ENCODE results near the gene TMIE. TPM values are rescaled to one million over a fixed set of nuclear protein-coding genes. Genes with fewer than 3 reads are reported as not detected.

TMIE gene
- total and polyA plus RNA-seq, 2 of the 4 experiments (the other 2 are of a cell fraction) = 0.12 TPM; not detected in 1

DNA sequence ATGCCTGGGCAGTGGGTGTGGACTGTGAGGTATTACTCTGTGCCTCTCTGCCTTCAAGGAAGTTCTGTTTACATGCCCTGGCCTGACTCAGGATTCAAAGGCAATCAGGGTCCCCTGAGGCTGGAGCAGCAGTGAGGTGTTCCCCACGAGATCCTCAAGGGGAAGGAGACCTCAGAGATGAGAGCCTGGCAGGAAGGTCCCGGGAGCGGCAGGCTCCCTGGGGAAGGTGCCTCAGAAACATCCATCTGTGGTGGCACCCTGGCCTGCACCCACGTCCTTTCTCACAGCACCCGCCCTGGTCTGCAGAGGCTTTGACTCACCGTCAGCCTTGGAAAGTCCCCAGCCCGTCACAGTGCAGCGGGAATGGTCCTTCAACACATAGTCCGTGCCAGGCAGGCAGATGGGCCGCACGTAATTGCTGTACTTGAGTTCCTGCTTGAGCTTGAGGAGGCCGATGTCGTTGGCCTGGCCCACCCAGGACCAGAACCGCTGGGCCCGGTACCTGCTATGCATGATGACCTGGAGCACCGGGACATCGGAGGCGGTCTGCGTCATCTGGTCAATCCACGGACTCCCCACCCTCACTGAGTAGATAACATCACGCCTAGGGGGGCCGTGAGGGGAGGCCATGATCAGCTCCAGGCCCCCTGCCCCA, 12.8 kb downstream of the TMIE start:
- Histone ChIP-seq H3K4me3 (ENCODE audit: insufficient read depth, low read depth, low read length) (no peak overlapping the region), H4K5ac (ENCODE audit: low read depth, low read length) (no peak overlapping the region), H4K91ac (ENCODE audit: insufficient read depth, low read depth, low read length) (no peak overlapping the region), H2BK15ac (ENCODE audit: low read depth, low read length) (no peak overlapping the region), H4K8ac (ENCODE audit: low read depth in 2 of 2, low read length in 2 of 2) (no peak overlapping the region), H3K9me3 (ENCODE audit: control insufficient read depth, insufficient read depth, low read length) (no peaks in the 10 kb centered on the region), H3K23ac (ENCODE audit: low read depth, low read length) (no peak overlapping the region), H3K27ac (ENCODE audit: insufficient read depth, low read length) (no peak overlapping the region), H3K9ac (ENCODE audit: low read depth, low read length) (no peak overlapping the region), H3K56ac (ENCODE audit: extremely low read depth, insufficient read depth, low read length) (no peak overlapping the region), H2BK5ac (ENCODE audit: low read depth, low read length, poor library complexity, severe bottlenecking) (no peak overlapping the region), H3K4ac (ENCODE audit: low read depth, low read length) (no peak overlapping the region), H3K14ac (replicated peaks; ENCODE audit: low read depth, low read length) (no peak overlapping the region), H3K79me1 (ENCODE audit: low read depth in 1 of 2, low read length in 2 of 2) (no peaks in the 10 kb centered on the region), H2AK5ac (ENCODE audit: low read depth, low read length) (no peak overlapping the region), H2BK120ac (ENCODE audit: low read depth, low read length) (no peak overlapping the region), H2AFZ (replicated peaks; ENCODE audit: low read length, poor library complexity) (peak overlapping the region; percentile 44), H3K4me2 (ENCODE audit: low read depth, low read length) (no peak overlapping the region), H3K4me1 (ENCODE audit: control insufficient read depth, insufficient read depth, low read length) (no peaks in the 10 kb centered on the region), H3K18ac (ENCODE audit: low read depth, low read length) (no peak overlapping the region), H2AK9ac (replicated peaks; ENCODE audit: low read depth, low read length, poor library complexity) (no peak overlapping the region), H4K20me1 (ENCODE audit: insufficient read depth, low read length) (no peaks in the 10 kb centered on the region), H2BK20ac (ENCODE audit: low read depth, low read length) (no peak overlapping the region), H3K36me3 (ENCODE audit: control insufficient read depth, insufficient read depth, low read length) (no peaks in the 10 kb centered on the region), H3K27me3 (ENCODE audit: control insufficient read depth, insufficient read depth, low read length) (peaks cover 47% of the 10 kb centered on the region), H3K9me1 (ENCODE audit: insufficient read depth, low read length) (no peaks in the 10 kb centered on the region)
- no TSS peak for BruUV-seq (replicated peaks)
- ChIA-PET CTCF (no interaction called here), POLR2A (ENCODE audit: unreplicated experiment) (no interaction called here)
- DNase-seq (no peak), ATAC-seq (ENCODE audit: low read depth) (no peak)
- 86% methylated on average over 11 of the region's 22 CpGs; no CpG with 5 or more reads in 1 of the 2 experiments for WGBS, 2 experiments (ENCODE audit: extremely low coverage in 2 of 2, insufficient read length in 1 of 2)
- TF ChIP-seq CEBPB (IDR thresholded peaks at IDR 0.05; ENCODE audit: low read depth, low read length) (no peak), CHD1 (IDR thresholded peaks at IDR 0.05; ENCODE audit: low read depth, low read length) (no peak), BHLHE40 (IDR thresholded peaks at IDR 0.05; ENCODE audit: low read depth, low read length) (no peak), RAD21 (IDR thresholded peaks at IDR 0.05; ENCODE audit: low read length) (no peak), NFE2L2 (IDR thresholded peaks at IDR 0.05; ENCODE audit: low read depth, low read length) (no peak), RFX5 (IDR thresholded peaks at IDR 0.05; ENCODE audit: low read depth, low read length) (no peak), MAZ (IDR thresholded peaks at IDR 0.05; ENCODE audit: borderline replicate concordance, low read depth, low read length) (no peak), POLR2A (IDR thresholded peaks at IDR 0.05; ENCODE audit: low read depth, low read length) (no peak), FOS (IDR thresholded peaks at IDR 0.05; ENCODE audit: low read depth, low read length) (no peak)
- TF ChIP-seq, protein P1, sequence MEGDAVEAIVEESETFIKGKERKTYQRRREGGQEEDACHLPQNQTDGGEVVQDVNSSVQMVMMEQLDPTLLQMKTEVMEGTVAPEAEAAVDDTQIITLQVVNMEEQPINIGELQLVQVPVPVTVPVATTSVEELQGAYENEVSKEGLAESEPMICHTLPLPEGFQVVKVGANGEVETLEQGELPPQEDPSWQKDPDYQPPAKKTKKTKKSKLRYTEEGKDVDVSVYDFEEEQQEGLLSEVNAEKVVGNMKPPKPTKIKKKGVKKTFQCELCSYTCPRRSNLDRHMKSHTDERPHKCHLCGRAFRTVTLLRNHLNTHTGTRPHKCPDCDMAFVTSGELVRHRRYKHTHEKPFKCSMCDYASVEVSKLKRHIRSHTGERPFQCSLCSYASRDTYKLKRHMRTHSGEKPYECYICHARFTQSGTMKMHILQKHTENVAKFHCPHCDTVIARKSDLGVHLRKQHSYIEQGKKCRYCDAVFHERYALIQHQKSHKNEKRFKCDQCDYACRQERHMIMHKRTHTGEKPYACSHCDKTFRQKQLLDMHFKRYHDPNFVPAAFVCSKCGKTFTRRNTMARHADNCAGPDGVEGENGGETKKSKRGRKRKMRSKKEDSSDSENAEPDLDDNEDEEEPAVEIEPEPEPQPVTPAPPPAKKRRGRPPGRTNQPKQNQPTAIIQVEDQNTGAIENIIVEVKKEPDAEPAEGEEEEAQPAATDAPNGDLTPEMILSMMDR (conservative IDR thresholded peaks at IDR 0.05; ENCODE audit: low read depth, low read length) = no peak
- TF ChIP-seq, protein P2, sequence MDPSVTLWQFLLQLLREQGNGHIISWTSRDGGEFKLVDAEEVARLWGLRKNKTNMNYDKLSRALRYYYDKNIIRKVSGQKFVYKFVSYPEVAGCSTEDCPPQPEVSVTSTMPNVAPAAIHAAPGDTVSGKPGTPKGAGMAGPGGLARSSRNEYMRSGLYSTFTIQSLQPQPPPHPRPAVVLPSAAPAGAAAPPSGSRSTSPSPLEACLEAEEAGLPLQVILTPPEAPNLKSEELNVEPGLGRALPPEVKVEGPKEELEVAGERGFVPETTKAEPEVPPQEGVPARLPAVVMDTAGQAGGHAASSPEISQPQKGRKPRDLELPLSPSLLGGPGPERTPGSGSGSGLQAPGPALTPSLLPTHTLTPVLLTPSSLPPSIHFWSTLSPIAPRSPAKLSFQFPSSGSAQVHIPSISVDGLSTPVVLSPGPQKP (IDR thresholded peaks at IDR 0.05; ENCODE audit: borderline replicate concordance, low read depth, low read length) = no peak
- in situ Hi-C loops (cut with MboI; ENCODE audit: low sequenced_read_pairs) (loop anchor here (25.0 kb wide), 1 partner anchor 648 kb away; no protein-coding TSS in a partner anchor), intact Hi-C loops (cut with micrococcal nuclease) (no loop called here), dilution Hi-C loops (cut with HindIII; ENCODE audit: low sequenced_read_pairs, unreplicated experiment) (no loop called here)

All from IMR-90 (cell line).